H1 (cell line): Measurements from ENCODE around the gene CTNNA3. TPM values are rescaled to one million over a fixed set of nuclear protein-coding genes. Genes with fewer than 3 reads are reported as not detected.

Experiments used
- CTCF ChIA-PET: fragments of 300-600 bp; sonication (Branson Sonifier 250); formaldehyde crosslinking; loops from one replicate; lab custom pipeline; 2021; ENCODE audit not compliant: partially characterized antibody; lab: Charles Lee
- POLR2A ChIA-PET: fragments of 300-600 bp; sonication (Branson Sonifier 250); formaldehyde crosslinking; loops from one replicate; lab custom pipeline; 2021; ENCODE audit warnings: inconsistent platforms; ENCODE audit not compliant: partially characterized antibody; lab: Charles Lee
- DNase-seq, 2 experiments: peaks; one replicate each; pipeline versions ENCODE4 v3.0.0 to v3.0.0-alpha.2; 2010 to 2022; ENCODE audit warnings: low spot score in 2 of 2, low read depth in 1 of 2, mixed read lengths in 1 of 2
- FAIRE-seq: peaks from 2 replicates; lab custom pipeline; 2011; peaks lifted over from hg19 to GRCh38; lab: Jason Lieb, UNC
- H2AFZ ChIP-seq: 2 replicates; pipeline ENCODE4 v1.8.1; 2012; ENCODE audit warnings: low read length, inconsistent platforms
- H2AK5ac ChIP-seq: 2 replicates; pipeline ENCODE4 v1.6.1; 2013; ENCODE audit warnings: low read depth, low read length
- H2BK120ac ChIP-seq: replicated peaks from 2 replicates; pipeline ENCODE3; 2013; ENCODE audit warnings: low read depth, low read length, inconsistent platforms
- H2BK12ac ChIP-seq: 2 replicates; pipeline ENCODE4 v1.6.1; 2013; ENCODE audit warnings: low read depth, low read length
- H2BK15ac ChIP-seq: 2 replicates; pipeline ENCODE4 v1.6.1; 2013; ENCODE audit warnings: low read length
- H2BK20ac ChIP-seq: 2 replicates; pipeline ENCODE4 v1.6.1; 2013; ENCODE audit warnings: low read length
- H2BK5ac ChIP-seq: 2 replicates; pipeline ENCODE4 v1.6.1; 2013; ENCODE audit warnings: low read depth, low read length
- H3K14ac ChIP-seq: 2 replicates; pipeline ENCODE4 v1.6.1; 2013; ENCODE audit warnings: inconsistent platforms; ENCODE audit not compliant: insufficient read length
- H3K18ac ChIP-seq: 2 replicates; pipeline ENCODE4 v1.6.1; 2013; ENCODE audit warnings: low read length; ENCODE audit errors: extremely low read depth
- H3K23ac ChIP-seq: 2 replicates; pipeline ENCODE4 v1.6.1; 2013; ENCODE audit warnings: inconsistent platforms; ENCODE audit not compliant: insufficient read length
- H3K23me2 ChIP-seq: 2 replicates; pipeline ENCODE4 v1.6.1; 2013; ENCODE audit warnings: low read depth, low read length
- H3K27ac ChIP-seq: 2 replicates; pipeline ENCODE4 v1.6.1; 2011; ENCODE audit warnings: low read depth, low read length, inconsistent platforms
- H3K27me3 ChIP-seq, 4 experiments: replicated peaks in 1 of 4; 1 replicate in 1 of 4; 2 replicates in 3 of 4; pipeline versions ENCODE4 v1.6.1 to v1.8.1; 2011 to 2013; ENCODE audit warnings: low read length in 3 of 4, mild to moderate bottlenecking in 3 of 4, inconsistent platforms in 2 of 4, mixed read lengths in 2 of 4, moderate library complexity in 1 of 4; ENCODE audit not compliant: control insufficient read depth in 3 of 4, insufficient read depth in 3 of 4; ENCODE audit errors: extremely low read depth in 1 of 4
- H3K36me3 ChIP-seq, 4 experiments: 2 replicates each; pipeline versions ENCODE4 v1.6.1 to v1.8.1; 2011 to 2013; ENCODE audit warnings: mild to moderate bottlenecking in 4 of 4, low read length in 3 of 4, moderate library complexity in 2 of 4, control low read depth in 1 of 4, inconsistent platforms in 1 of 4; ENCODE audit not compliant: insufficient read depth in 4 of 4, control insufficient read depth in 2 of 4
- H3K4ac ChIP-seq: replicated peaks from 2 replicates; pipeline ENCODE3; 2013; ENCODE audit warnings: low read length, low read depth, mixed read lengths, inconsistent platforms; ENCODE audit not compliant: insufficient read length
- H3K4me1 ChIP-seq, 4 experiments: replicated peaks in 1 of 4; 1 replicate in 1 of 4; 2 replicates in 3 of 4; pipeline versions ENCODE4 v1.6.1 to v1.8.1; 2011 to 2013; ENCODE audit warnings: low read length in 3 of 4, inconsistent platforms in 2 of 4, mixed read lengths in 1 of 4; ENCODE audit not compliant: insufficient read depth in 4 of 4, control insufficient read depth in 3 of 4
- H3K4me2 ChIP-seq, 2 experiments: 2 replicates each; pipeline versions ENCODE4 v1.6.1 to v1.8.1; 2011 to 2013; ENCODE audit warnings: low read depth in 2 of 2, low read length in 2 of 2, control low read depth in 1 of 2, inconsistent platforms in 1 of 2, mild to moderate bottlenecking in 1 of 2; ENCODE audit not compliant: insufficient read depth in 1 of 2
- H3K4me3 ChIP-seq, 4 experiments: fragments of 200-600, 300-600 bp in 1 of 4; sonication (generic), shearing (Covaris generic), sonication (Bioruptor Twin) in 1 of 4; 2 replicates each; pipeline versions ENCODE4 v1.5.1 to v1.8.1; 2011 to 2016; ENCODE audit warnings: low read length in 4 of 4, low read depth in 3 of 4, control low read depth in 2 of 4, inconsistent platforms in 2 of 4, mild to moderate bottlenecking in 2 of 4, mixed read lengths in 1 of 4, moderate library complexity in 1 of 4; ENCODE audit not compliant: insufficient read depth in 2 of 4; ENCODE audit errors: extremely low read depth in 1 of 4
- H3K56ac ChIP-seq: replicated peaks from 2 replicates; pipeline ENCODE3; 2013; ENCODE audit warnings: low read depth, mild to moderate bottlenecking, mixed read lengths, low read length, inconsistent platforms; ENCODE audit not compliant: insufficient read length
- H3K79me1 ChIP-seq: 2 replicates; pipeline ENCODE4 v1.6.1; 2013; ENCODE audit warnings: low read depth, low read length, control low read depth
- H3K79me2 ChIP-seq, 2 experiments: 2 replicates each; pipeline versions ENCODE4 v1.6.1 to v1.8.1; 2012 to 2013; ENCODE audit warnings: low read length in 2 of 2, mild to moderate bottlenecking in 2 of 2, inconsistent platforms in 1 of 2; ENCODE audit not compliant: insufficient read depth in 2 of 2, control insufficient read depth in 1 of 2
- H3K9ac ChIP-seq, 4 experiments: replicated peaks in 1 of 4; 1 replicate in 1 of 4; 2 replicates in 3 of 4; pipeline versions ENCODE4 v1.6.1 to v1.8.1; 2011 to 2013; ENCODE audit warnings: low read depth in 3 of 4, low read length in 3 of 4, control low read depth in 2 of 4, mild to moderate bottlenecking in 2 of 4, moderate library complexity in 2 of 4, inconsistent platforms in 1 of 4; ENCODE audit errors: extremely low read depth in 1 of 4
- H3K9me3 ChIP-seq, 2 experiments: 2 replicates each; pipeline versions ENCODE4 v1.6.1 to v1.8.1; 2012 to 2013; ENCODE audit warnings: mild to moderate bottlenecking in 2 of 2, moderate library complexity in 2 of 2, control low read depth in 1 of 2, inconsistent platforms in 1 of 2, low read depth in 1 of 2, low read length in 1 of 2, mixed read lengths in 1 of 2; ENCODE audit not compliant: insufficient read depth in 2 of 2
- H4K20me1 ChIP-seq, 2 experiments: replicated peaks in 1 of 2; 2 replicates each; pipeline versions ENCODE3 to v1.8.1; 2011 to 2013; ENCODE audit warnings: inconsistent platforms in 2 of 2, low read length in 2 of 2, mild to moderate bottlenecking in 1 of 2; ENCODE audit not compliant: insufficient read depth in 2 of 2, control insufficient read depth in 1 of 2
- H4K5ac ChIP-seq: 2 replicates; pipeline ENCODE4 v1.6.1; 2013; ENCODE audit warnings: low read length, low read depth, mixed read lengths, inconsistent platforms; ENCODE audit not compliant: insufficient read length
- H4K8ac ChIP-seq: 2 replicates; pipeline ENCODE4 v1.8.0; 2013; ENCODE audit warnings: mild to moderate bottlenecking, moderate library complexity, low read length, inconsistent platforms; ENCODE audit not compliant: insufficient read depth; ENCODE audit errors: extremely low read depth
- H4K91ac ChIP-seq: replicated peaks from 2 replicates; pipeline ENCODE3; 2013; ENCODE audit warnings: low read length, mixed read lengths, inconsistent platforms; ENCODE audit not compliant: insufficient read length
- CEBPB ChIP-seq: IDR thresholded peaks from 2 replicates; pipeline ENCODE4 v1.6.1; 2012; ENCODE audit warnings: low read depth, low read length
- EP300 ChIP-seq, 2 experiments: IDR thresholded peaks; 1 replicate in 1 of 2; 2 replicates in 1 of 2; pipeline ENCODE4 v1.6.1; 2011 to 2012; ENCODE audit warnings: low read depth in 2 of 2, low read length in 2 of 2, mild to moderate bottlenecking in 2 of 2, borderline replicate concordance in 1 of 2, inconsistent platforms in 1 of 2, moderate library complexity in 1 of 2
- JUN ChIP-seq: IDR thresholded peaks from 2 replicates; pipeline ENCODE4 v1.6.1; 2011; ENCODE audit warnings: low read depth, mild to moderate bottlenecking, improper control_type of control experiment, low read length
- polyA plus RNA-seq, 7 experiments: library from polyadenylated mRNA; depleted of rRNA in 3 of 7; stranded (reverse) in 5 of 7; unstranded in 2 of 7; fragments of >200 nt in 5 of 7; fragments of 200-250 nt in 2 of 7; gene quantifications; 1 replicate in 5 of 7; 2 replicates in 1 of 7; 4 replicates in 1 of 7; pipeline versions ENCODE4 v1.2.1 to v1.2.3, GENCODE V29; 2011 to 2013; ENCODE audit warnings: missing spikeins in 2 of 7, mixed read lengths in 2 of 7
- total RNA-seq: library from RNA; stranded (reverse); fragmentation: NEBNext Ultra II Directional; extraction: Animal tissue kit (Norgen Biotek cat#: 25700); gene quantifications from 2 replicates; pipeline ENCODE4 v1.2.1, GENCODE V29; 2021

Gene CTNNA3
- total and polyA plus RNA-seq, 2 of the 8 experiments (the other 6 are each of a cell fraction or from before 2014, with no cell fraction given): 1.3 to 1.5 TPM

- DNase-seq (no peak), FAIRE-seq (no peak)
- Histone ChIP-seq H3K18ac (no peak overlapping the region), H3K14ac (no peak overlapping the region), H4K8ac (no peak overlapping the region), H3K79me1 (no peaks in the 10 kb centered on the region), H2AK5ac (no peak overlapping the region), H2BK120ac (no peak overlapping the region), H2BK15ac (no peak overlapping the region), H2BK12ac (no peak overlapping the region), H2BK20ac (no peak overlapping the region), H3K9me3 (peaks cover 0 to 2% of the 10 kb centered on the region in 2 experiments; a peak in 1 of 4 replicates), H3K56ac (no peak overlapping the region), H3K4ac (no peak overlapping the region), H3K27me3 (no peaks in the 10 kb centered on the region), H4K5ac (no peak overlapping the region), H3K9ac (no peak overlapping the region), H3K36me3 (no peaks in the 10 kb centered on the region), H4K20me1 (no peaks in the 10 kb centered on the region), H3K23ac (no peak overlapping the region), H3K4me2 (no peak overlapping the region)
- ChIA-PET CTCF (interaction anchor here (0.8 kb wide), 1 partner anchor 941 kb away, joined by 3 read pairs; no protein-coding TSS in a partner anchor), POLR2A (no interaction called here)
- TF ChIP-seq JUN: no peak
- TF ChIP-seq EP300 (IDR thresholded peaks at IDR 0.05; ENCODE audit: borderline replicate concordance in 1 of 2, low read depth in 2 of 2, low read length in 2 of 2): no peak
- TF ChIP-seq CEBPB: no peak
- TF ChIP-seq, all 59 proteins: peak for 0
- no peak overlapping the region for H4K91ac ChIP-seq
- H2AFZ ChIP-seq: no peak overlapping the region
- H3K4me1 ChIP-seq: no peaks in the 10 kb centered on the region
- no peaks in the 10 kb centered on the region for H3K23me2 ChIP-seq
- H2BK5ac ChIP-seq: no peak overlapping the region
- no peaks in the 10 kb centered on the region for H3K79me2 ChIP-seq
- H3K27ac ChIP-seq: no peak overlapping the region
- no peak overlapping the region for H3K4me3 ChIP-seq
These were observed 168.6 kb downstream of the CTNNA3 start for GRCh38 chr10:67527351-67527750.
